GM21515 (cell line): ENCODE data around the gene LYL1.

Experiments used
- ATAC-seq: cut with Tn5 transposase; IDR thresholded peaks from one replicate; pipeline ENCODE4 v1.9.1; 2021; ENCODE audit not compliant: unreplicated experiment

LYL1 gene

GRCh38 chr19:13058951-13059660, 43.6 kb downstream of the LYL1 start:
- ATAC-seq, result no peak

- no peak for ATAC-seq
Observed at GRCh38 chr19:13057744-13058143, 44.9 kb downstream of the LYL1 start.

- no peak for ATAC-seq
Observed at GRCh38 chr19:13057147-13057572, 45.5 kb downstream of the LYL1 start.

- no peak for ATAC-seq
Observed at GRCh38 chr19:13056052-13056660, 46.5 kb downstream of the LYL1 start.

- ATAC-seq, result no peak
Observed at GRCh38 chr19:13055213-13056051, 47.2 kb downstream of the LYL1 start.

- no peak for ATAC-seq
Observed at GRCh38 chr19:13054626-13055212, 47.9 kb downstream of the LYL1 start.

GRCh38 chr19:13053761-13054625, 48.7 kb downstream of the LYL1 start:
- no peak for ATAC-seq

GRCh38 chr19:13053238-13053637, 49.4 kb downstream of the LYL1 start:
- ATAC-seq, result no peak

GRCh38 chr19:13052447-13053175, 50.0 kb downstream of the LYL1 start:
- no peak for ATAC-seq

- no peak for ATAC-seq
Observed at GRCh38 chr19:13051557-13052165, 51.0 kb downstream of the LYL1 start.

- no peak for ATAC-seq
Observed at GRCh38 chr19:13050274-13050673, 52.4 kb downstream of the LYL1 start.
